ENCODE measurements around the gene SHISA3. TPM values are rescaled to one million over a fixed set of nuclear protein-coding genes. Genes with fewer than 3 reads are reported as not detected.

The SHISA3 gene
- total and polyA plus RNA-seq, 2 of the 13 experiments (the other 11 are each of a cell fraction or from before 2014, with no cell fraction given): not detected

DNA sequence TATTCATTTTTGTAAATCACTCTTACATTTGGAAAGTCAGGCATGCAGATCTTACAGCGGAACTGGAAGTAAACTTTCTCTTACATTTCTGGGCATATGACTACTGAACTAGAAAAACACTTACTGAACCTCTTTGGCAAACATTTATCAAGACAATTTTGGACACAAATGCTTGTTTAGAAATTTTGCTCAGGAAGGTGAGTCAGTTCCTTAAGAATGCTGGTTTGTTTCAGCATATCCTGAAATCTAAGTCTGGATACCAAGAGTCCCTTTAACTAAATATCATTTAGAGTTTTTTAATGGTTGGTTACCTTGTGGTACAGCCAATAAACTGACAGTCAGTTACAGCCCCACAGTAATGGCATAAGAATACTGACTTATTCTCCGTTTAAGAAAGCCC lies 15.0 kb downstream of the SHISA3 start (continued):
- TF ChIP-seq, protein P1, sequence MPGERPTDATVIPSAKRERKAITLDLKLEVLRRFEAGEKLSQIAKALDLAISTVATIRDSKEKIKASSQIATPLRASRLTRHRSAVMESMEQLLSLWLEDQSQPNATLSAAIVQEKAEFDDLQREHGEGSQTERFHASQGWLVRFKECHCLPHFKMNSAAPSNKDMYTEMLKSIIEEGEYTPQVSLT (CRISPR knock-in tag; IDR thresholded peaks at IDR 0.05; ENCODE audit: borderline replicate concordance, low read depth): no peak
- TF ChIP-seq, protein P2, sequence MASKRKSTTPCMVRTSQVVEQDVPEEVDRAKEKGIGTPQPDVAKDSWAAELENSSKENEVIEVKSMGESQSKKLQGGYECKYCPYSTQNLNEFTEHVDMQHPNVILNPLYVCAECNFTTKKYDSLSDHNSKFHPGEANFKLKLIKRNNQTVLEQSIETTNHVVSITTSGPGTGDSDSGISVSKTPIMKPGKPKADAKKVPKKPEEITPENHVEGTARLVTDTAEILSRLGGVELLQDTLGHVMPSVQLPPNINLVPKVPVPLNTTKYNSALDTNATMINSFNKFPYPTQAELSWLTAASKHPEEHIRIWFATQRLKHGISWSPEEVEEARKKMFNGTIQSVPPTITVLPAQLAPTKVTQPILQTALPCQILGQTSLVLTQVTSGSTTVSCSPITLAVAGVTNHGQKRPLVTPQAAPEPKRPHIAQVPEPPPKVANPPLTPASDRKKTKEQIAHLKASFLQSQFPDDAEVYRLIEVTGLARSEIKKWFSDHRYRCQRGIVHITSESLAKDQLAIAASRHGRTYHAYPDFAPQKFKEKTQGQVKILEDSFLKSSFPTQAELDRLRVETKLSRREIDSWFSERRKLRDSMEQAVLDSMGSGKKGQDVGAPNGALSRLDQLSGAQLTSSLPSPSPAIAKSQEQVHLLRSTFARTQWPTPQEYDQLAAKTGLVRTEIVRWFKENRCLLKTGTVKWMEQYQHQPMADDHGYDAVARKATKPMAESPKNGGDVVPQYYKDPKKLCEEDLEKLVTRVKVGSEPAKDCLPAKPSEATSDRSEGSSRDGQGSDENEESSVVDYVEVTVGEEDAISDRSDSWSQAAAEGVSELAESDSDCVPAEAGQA (IDR thresholded peaks at IDR 0.05; ENCODE audit: low read depth): no peak
- TF ChIP-seq, protein P2 (CRISPR knock-in tag; IDR thresholded peaks at IDR 0.05; ENCODE audit: borderline replicate concordance): no peak
- TF ChIP-seq, protein P3, sequence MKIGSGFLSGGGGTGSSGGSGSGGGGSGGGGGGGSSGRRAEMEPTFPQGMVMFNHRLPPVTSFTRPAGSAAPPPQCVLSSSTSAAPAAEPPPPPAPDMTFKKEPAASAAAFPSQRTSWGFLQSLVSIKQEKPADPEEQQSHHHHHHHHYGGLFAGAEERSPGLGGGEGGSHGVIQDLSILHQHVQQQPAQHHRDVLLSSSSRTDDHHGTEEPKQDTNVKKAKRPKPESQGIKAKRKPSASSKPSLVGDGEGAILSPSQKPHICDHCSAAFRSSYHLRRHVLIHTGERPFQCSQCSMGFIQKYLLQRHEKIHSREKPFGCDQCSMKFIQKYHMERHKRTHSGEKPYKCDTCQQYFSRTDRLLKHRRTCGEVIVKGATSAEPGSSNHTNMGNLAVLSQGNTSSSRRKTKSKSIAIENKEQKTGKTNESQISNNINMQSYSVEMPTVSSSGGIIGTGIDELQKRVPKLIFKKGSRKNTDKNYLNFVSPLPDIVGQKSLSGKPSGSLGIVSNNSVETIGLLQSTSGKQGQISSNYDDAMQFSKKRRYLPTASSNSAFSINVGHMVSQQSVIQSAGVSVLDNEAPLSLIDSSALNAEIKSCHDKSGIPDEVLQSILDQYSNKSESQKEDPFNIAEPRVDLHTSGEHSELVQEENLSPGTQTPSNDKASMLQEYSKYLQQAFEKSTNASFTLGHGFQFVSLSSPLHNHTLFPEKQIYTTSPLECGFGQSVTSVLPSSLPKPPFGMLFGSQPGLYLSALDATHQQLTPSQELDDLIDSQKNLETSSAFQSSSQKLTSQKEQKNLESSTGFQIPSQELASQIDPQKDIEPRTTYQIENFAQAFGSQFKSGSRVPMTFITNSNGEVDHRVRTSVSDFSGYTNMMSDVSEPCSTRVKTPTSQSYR (CRISPR knock-in tag; IDR thresholded peaks at IDR 0.05; ENCODE audit: borderline replicate concordance): no peak
- no peak for TF ChIP-seq BORCS8-MEF2B (CRISPR knock-in tag; IDR thresholded peaks at IDR 0.05)
- TF ChIP-seq ZNF337 (CRISPR knock-in tag; IDR thresholded peaks at IDR 0.05; ENCODE audit: borderline replicate concordance, low read depth): no peak
- no peak for TF ChIP-seq SP140L (CRISPR knock-in tag; IDR thresholded peaks at IDR 0.05; ENCODE audit: borderline replicate concordance)
- no peak for TF ChIP-seq ADNP (CRISPR knock-in tag; IDR thresholded peaks at IDR 0.05)
- TF ChIP-seq ZNF773 (CRISPR knock-in tag; IDR thresholded peaks at IDR 0.05; ENCODE audit: borderline replicate concordance): no peak

Data from HepG2 (cell line).